Vagina (tissue), 2 donors: Measurements from ENCODE around the gene ASIC1.

Experiments used
- POLR2A ChIP-seq, 2 donors: fragments of 450-650 bp; IDR thresholded peaks; one replicate each; pipeline ENCODE4 v1.6.1; 2017; ENCODE audit warnings: antibody characterized with exemption in 2 of 2, mild to moderate bottlenecking in 2 of 2, moderate library complexity in 2 of 2
- POLR2AphosphoS5 ChIP-seq, 2 donors: sonication (generic); formaldehyde crosslinking; IDR thresholded peaks; one replicate each; pipeline ENCODE4 v1.9.0; 2017; ENCODE audit warnings: antibody characterized with exemption in 2 of 2, mild to moderate bottlenecking in 2 of 2, low read depth in 1 of 2; ENCODE audit not compliant: insufficient read depth in 1 of 2
- TF ChIP-seq, protein P1 (sequence below), 3 experiments: fragments of 450-650 bp in 2 of 3; fragments of 200-600 bp in 1 of 3; sonication (generic) in 1 of 3; IDR thresholded peaks; one replicate each; pipeline ENCODE4 v1.5.1; 2017 to 2019; ENCODE audit warnings: antibody characterized with exemption in 3 of 3, mild to moderate bottlenecking in 2 of 3, moderate library complexity in 2 of 3

DNA sequence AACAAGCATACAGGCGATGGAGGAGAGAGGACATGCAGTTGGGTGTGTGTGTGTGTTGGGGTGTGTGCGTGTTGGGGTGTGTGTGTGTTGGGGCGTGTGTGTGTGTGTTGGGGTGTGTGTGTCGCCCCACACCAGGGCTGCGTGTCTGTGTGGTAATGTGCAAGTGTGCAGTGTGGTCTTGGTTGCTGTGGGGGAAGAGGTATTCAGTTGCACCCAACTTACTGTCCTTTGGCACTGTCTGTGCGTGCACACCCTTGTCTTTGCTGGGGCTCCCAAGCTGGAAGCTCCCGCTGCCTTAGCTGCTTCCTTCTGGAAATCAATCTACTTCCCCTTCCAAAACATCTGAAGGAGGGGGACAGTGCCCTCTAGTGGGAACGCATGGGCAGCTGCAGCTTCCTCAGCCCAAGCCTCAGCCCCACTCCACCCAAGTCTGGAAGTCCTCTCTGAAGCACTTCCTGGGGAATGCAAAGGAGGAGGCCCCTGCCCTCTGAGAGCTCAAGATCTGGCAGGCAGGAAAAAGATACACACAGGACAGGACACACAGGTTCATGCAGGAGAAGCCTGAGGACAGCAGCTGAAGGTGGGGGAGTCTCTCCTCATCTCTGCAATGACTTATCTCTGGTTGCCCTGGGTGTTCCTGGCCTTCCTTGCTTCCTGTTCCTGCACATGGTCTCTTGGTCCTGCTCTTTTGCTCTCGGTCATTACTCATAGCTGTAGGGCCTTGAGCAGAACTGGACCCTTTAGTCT lies 13.1 kb downstream of the ASIC1 start:
- TF ChIP-seq, protein P1, sequence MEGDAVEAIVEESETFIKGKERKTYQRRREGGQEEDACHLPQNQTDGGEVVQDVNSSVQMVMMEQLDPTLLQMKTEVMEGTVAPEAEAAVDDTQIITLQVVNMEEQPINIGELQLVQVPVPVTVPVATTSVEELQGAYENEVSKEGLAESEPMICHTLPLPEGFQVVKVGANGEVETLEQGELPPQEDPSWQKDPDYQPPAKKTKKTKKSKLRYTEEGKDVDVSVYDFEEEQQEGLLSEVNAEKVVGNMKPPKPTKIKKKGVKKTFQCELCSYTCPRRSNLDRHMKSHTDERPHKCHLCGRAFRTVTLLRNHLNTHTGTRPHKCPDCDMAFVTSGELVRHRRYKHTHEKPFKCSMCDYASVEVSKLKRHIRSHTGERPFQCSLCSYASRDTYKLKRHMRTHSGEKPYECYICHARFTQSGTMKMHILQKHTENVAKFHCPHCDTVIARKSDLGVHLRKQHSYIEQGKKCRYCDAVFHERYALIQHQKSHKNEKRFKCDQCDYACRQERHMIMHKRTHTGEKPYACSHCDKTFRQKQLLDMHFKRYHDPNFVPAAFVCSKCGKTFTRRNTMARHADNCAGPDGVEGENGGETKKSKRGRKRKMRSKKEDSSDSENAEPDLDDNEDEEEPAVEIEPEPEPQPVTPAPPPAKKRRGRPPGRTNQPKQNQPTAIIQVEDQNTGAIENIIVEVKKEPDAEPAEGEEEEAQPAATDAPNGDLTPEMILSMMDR (IDR thresholded peaks at IDR 0.05), result peak; percentile 91 to 93 (median 91)
- TF ChIP-seq POLR2AphosphoS5 (IDR thresholded peaks at IDR 0.05; ENCODE audit: insufficient read depth in 1 of 2, low read depth in 1 of 2) (peak in 1 of 2 donors; percentile 25), POLR2A (IDR thresholded peaks at IDR 0.05) (no peak)
